Esophagus muscularis mucosa (tissue), 4 donors: ENCODE measurements around the gene EML6. TPM values are rescaled to one million over a fixed set of nuclear protein-coding genes. Genes with fewer than 3 reads are reported as not detected.

ENCODE experiments used
- DNase-seq: peaks from one replicate; pipeline ENCODE4 v3.0.0-alpha.2; 2017; ENCODE audit errors: extremely low spot score
- H3K27ac ChIP-seq, 4 donors: fragments of 200-600 bp; sonication (generic); replicated peaks in 1 of 4; 1 replicate in 3 of 4; 2 replicates in 1 of 4; pipeline ENCODE4 v1.5.1; 2016 to 2019; ENCODE audit warnings: mild to moderate bottlenecking in 1 of 4
- H3K27me3 ChIP-seq, 4 donors: fragments of 200-600 bp; sonication (generic); one replicate each; pipeline versions ENCODE4 v1.5.1 to v1.6.0; 2016 to 2019
- H3K36me3 ChIP-seq, 4 donors: fragments of 200-600 bp; sonication (generic); one replicate each; pipeline ENCODE4 v1.5.1; 2016 to 2019
- H3K4me1 ChIP-seq, 4 donors: fragments of 200-600 bp; sonication (generic); one replicate each; pipeline ENCODE4 v1.5.1; 2016 to 2019
- H3K4me3 ChIP-seq, 4 donors: fragments of 200-600 bp; sonication (generic); 1 replicate in 2 of 4; 2 replicates in 2 of 4; pipeline ENCODE4 v1.5.1; 2016 to 2019; ENCODE audit warnings: mild to moderate bottlenecking in 4 of 4, moderate library complexity in 1 of 4
- H3K9me3 ChIP-seq, 4 donors: fragments of 200-600 bp; sonication (generic); 1 replicate in 3 of 4; 2 replicates in 1 of 4; pipeline ENCODE4 v1.5.1; 2016 to 2019
- CTCF ChIP-seq, 3 experiments: fragments of 200-600 bp in 2 of 3; fragments of 450-650 bp in 1 of 3; sonication (generic) in 2 of 3; IDR thresholded peaks; one replicate each; pipeline ENCODE4 v1.5.1; 2017 to 2019; ENCODE audit warnings: antibody characterized with exemption in 3 of 3, mild to moderate bottlenecking in 2 of 3, moderate library complexity in 1 of 3
- EP300 ChIP-seq: sonication (generic); formaldehyde crosslinking; IDR thresholded peaks from one replicate; pipeline ENCODE4 v1.6.1; 2017; ENCODE audit warnings: antibody characterized with exemption
- POLR2A ChIP-seq: fragments of 450-650 bp; IDR thresholded peaks from one replicate; pipeline ENCODE4 v1.6.1; 2017; ENCODE audit warnings: antibody characterized with exemption, moderate library complexity, mild to moderate bottlenecking, low read depth
- POLR2AphosphoS5 ChIP-seq, 2 donors: sonication (generic); formaldehyde crosslinking; IDR thresholded peaks; one replicate each; pipeline ENCODE4 v1.6.1; 2017; ENCODE audit warnings: antibody characterized with exemption in 2 of 2
- WGBS: methylation state at CpG from one replicate; pipeline ENCODE4 v1.1.5; 2018; 5-methylcytosine and 5-hydroxymethylcytosine counted together
- intact Hi-C: fragments of 100-400 bp; cut with DNase I; formaldehyde crosslinking; loops from one replicate; pipeline ENCODE4 v1.15.1; 2023
- total RNA-seq, 4 donors: library from RNA; depleted of rRNA; stranded (reverse); fragments of >200 nt; gene quantifications; one replicate each; pipeline versions ENCODE4 v1.1.0 to v1.2.1, GENCODE V29; 2016

The EML6 gene
- total RNA-seq, 4 donors from 2014 or later, result 0.75 to 4.6 (median 0.89) TPM

- WGBS, result 90% methylated on average over 7 of the region's 7 CpGs
- TF ChIP-seq POLR2A (no peak), CTCF (IDR thresholded peaks at IDR 0.05) (no peak), EP300 (no peak), POLR2AphosphoS5 (IDR thresholded peaks at IDR 0.05) (no peak)
- DNase-seq, result no peak
- H3K4me3 ChIP-seq, result no peak overlapping the region
- H3K27me3 ChIP-seq, result no peaks in the 10 kb centered on the region
- no peaks in the 10 kb centered on the region for H3K9me3 ChIP-seq
- intact Hi-C loops, result loop anchor here (10.0 kb wide), 1 partner anchor 75 kb away; no protein-coding TSS in a partner anchor
- H3K36me3 ChIP-seq, result peaks cover 0 to 45% (median 8%) of the 10 kb centered on the region in 4 donors
- H3K4me1 ChIP-seq, result peaks cover 5 to 45% (median 41%) of the 10 kb centered on the region in 4 donors
- H3K27ac ChIP-seq, result no peak overlapping the region
These were observed 246.5 kb downstream of the EML6 start for GRCh38 chr2:54969940-54970338.

DNA sequence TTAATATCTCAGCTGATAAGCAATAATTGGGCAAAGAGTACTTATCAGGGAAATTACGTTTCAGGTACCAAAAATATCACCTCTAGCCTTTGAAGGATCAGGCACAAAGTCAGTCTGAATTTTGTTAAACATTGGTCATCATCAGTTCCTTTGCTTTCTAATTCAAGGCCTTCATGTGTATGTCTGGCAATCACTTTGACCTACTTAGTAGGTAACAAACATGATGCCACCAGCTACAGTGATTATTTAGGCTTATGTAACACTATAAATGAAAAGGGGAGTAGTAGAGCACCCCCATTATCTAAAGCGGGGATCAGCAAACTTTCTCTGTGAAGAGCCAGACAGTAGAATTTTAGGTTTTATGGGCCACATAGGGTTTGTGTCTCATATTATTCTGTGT is 251.7 kb downstream of the EML6 start:
- H3K27ac ChIP-seq, result peak overlapping the region; percentile 4 to 71 (median 51)
- no peaks in the 10 kb centered on the region for H3K27me3 ChIP-seq
- peaks cover 31 to 81% (median 79%) of the 10 kb centered on the region in 4 donors for H3K4me1 ChIP-seq
- WGBS, result 80% methylated on average over 2 of the region's 2 CpGs
- H3K9me3 ChIP-seq, result no peaks in the 10 kb centered on the region
- DNase-seq, result no peak
- H3K4me3 ChIP-seq, result no peak overlapping the region
- TF ChIP-seq POLR2A (no peak), CTCF (IDR thresholded peaks at IDR 0.05) (no peak), POLR2AphosphoS5 (IDR thresholded peaks at IDR 0.05) (no peak), EP300 (no peak)
- intact Hi-C loops, result loop anchor here (10.0 kb wide), 1 partner anchor 70 kb away; no protein-coding TSS in a partner anchor
- peaks cover 0 to 27% (median 3%) of the 10 kb centered on the region in 4 donors for H3K36me3 ChIP-seq

- H3K27me3 ChIP-seq, result no peaks in the 10 kb centered on the region
- WGBS, result 44% methylated on average over 4 of the region's 4 CpGs
- peak overlapping the region; percentile 36 to 71 (median 51) for H3K27ac ChIP-seq
- TF ChIP-seq POLR2A (no peak), EP300 (no peak)
- H3K36me3 ChIP-seq, result peaks cover 0 to 23% (median 3%) of the 10 kb centered on the region in 4 donors
- DNase-seq, result no peak
- intact Hi-C loops, result loop anchor here (10.0 kb wide), 1 partner anchor 69 kb away; no protein-coding TSS in a partner anchor
- peaks cover 30 to 88% (median 86%) of the 10 kb centered on the region in 4 donors for H3K4me1 ChIP-seq
- no peaks in the 10 kb centered on the region for H3K9me3 ChIP-seq
- no peak overlapping the region for H3K4me3 ChIP-seq
These were observed 252.4 kb downstream of the EML6 start for GRCh38 chr2:54975598-54976492.

DNA sequence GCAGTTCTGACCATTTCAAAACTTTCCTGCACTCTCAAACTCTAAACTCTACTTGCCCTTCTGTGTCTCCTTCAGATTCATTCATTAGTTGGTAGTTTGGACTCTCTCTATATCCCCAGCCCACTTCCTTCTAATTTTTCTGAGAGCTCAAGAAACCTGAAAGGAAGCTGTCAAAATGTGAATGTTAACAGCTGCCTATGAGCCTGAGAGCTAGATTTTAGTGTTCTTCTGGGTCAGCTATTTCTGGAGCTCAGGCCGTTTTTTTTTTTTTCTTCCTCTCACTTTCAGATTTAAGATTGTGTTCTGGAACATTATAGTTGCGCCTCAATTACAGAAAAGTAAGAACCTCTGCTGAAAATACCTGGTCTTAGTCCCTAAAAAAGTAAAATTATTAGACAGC is 253.7 kb downstream of the EML6 start:
- DNase-seq, result no peak
- 18% methylated on average over 2 of the region's 2 CpGs for WGBS
- Histone ChIP-seq H3K9me3 (no peaks in the 10 kb centered on the region), H3K27ac (peak overlapping the region; percentile 41 to 71 (median 51)), H3K4me3 (peak overlapping the region in 1 of 4 donors; percentile 5), H3K27me3 (no peaks in the 10 kb centered on the region), H3K4me1 (peaks cover 30 to 96% (median 90%) of the 10 kb centered on the region in 4 donors), H3K36me3 (peaks cover 0 to 23% (median 1%) of the 10 kb centered on the region in 4 donors)
- TF ChIP-seq POLR2AphosphoS5 (IDR thresholded peaks at IDR 0.05) (no peak), POLR2A (no peak), EP300 (no peak), CTCF (IDR thresholded peaks at IDR 0.05) (no peak)
- intact Hi-C loops, result loop anchor here (10.0 kb wide), 1 partner anchor 68 kb away; no protein-coding TSS in a partner anchor
